GM21515 (cell line): Measurements from ENCODE around the gene PCDHA6.
"Not testable (repeated sequence)": the region's sequence is repeated elsewhere in the genome, so short reads cannot be mapped to it uniquely, and the experiment has no call there.

ENCODE experiments used
- ATAC-seq: cut with Tn5 transposase; IDR thresholded peaks from one replicate; pipeline ENCODE4 v1.9.1; 2021; ENCODE audit not compliant: unreplicated experiment

Gene PCDHA6

GRCh38 chr5:140808889-140809291 is 18.9 kb upstream of the PCDHA6 start:
- no peak for ATAC-seq

GRCh38 chr5:140821375-140822280 is 6.1 kb upstream of the PCDHA6 start, which contains the start of gene PCDHA5:
TSS of gene PCDHA5 (plus strand) at chr5:140821613.
- ATAC-seq: no peak

- ATAC-seq: no peak
Measured at GRCh38 chr5:140822281-140822629, 5.5 kb upstream of the PCDHA6 start.

GRCh38 chr5:140822969-140823368 is 4.8 kb upstream of the PCDHA6 start:
- not testable (repeated sequence) for ATAC-seq

GRCh38 chr5:140823475-140823874 is 4.3 kb upstream of the PCDHA6 start:
- ATAC-seq: no peak

GRCh38 chr5:140828362-140828737 is 590 bp downstream of the PCDHA6 start:
- ATAC-seq: no peak

- not testable (repeated sequence) for ATAC-seq
Measured at GRCh38 chr5:140829511-140830501, 2.0 kb downstream of the PCDHA6 start.

GRCh38 chr5:140833993-140834392 is 6.2 kb downstream of the PCDHA6 start, which contains the start of gene PCDHA7:
TSS of gene PCDHA7 (plus strand) at chr5:140834269. CDS start at chr5:140834384, 115 bp downstream.
- no peak for ATAC-seq

- not testable (repeated sequence) for ATAC-seq
Measured at GRCh38 chr5:140834439-140835008, 6.8 kb downstream of the PCDHA6 start.

- no peak for ATAC-seq
Measured at GRCh38 chr5:140835622-140836510, 8.1 kb downstream of the PCDHA6 start.

- ATAC-seq: no peak
Measured at GRCh38 chr5:140840978-140841962, 13.5 kb downstream of the PCDHA6 start, which contains the start of gene PCDHA8. TSS of gene PCDHA8 (plus strand) at chr5:140841187. CDS start at chr5:140841322, 135 bp downstream.

GRCh38 chr5:140842798-140843733 is 15.3 kb downstream of the PCDHA6 start:
- no peak for ATAC-seq

GRCh38 chr5:140848139-140849102 is 20.7 kb downstream of the PCDHA6 start, which contains the start of gene PCDHA9:
TSS of gene PCDHA9 (plus strand) at chr5:140848382. CDS start at chr5:140848496, 114 bp downstream.
- not testable (repeated sequence) for ATAC-seq

- not testable (repeated sequence) for ATAC-seq
Measured at GRCh38 chr5:140849831-140850634, 22.3 kb downstream of the PCDHA6 start.
